Right ventricle myocardium inferior (tissue), 1 donor: ENCODE results near the gene ASB2. TPM values are rescaled to one million over a fixed set of nuclear protein-coding genes. Genes with fewer than 3 reads are reported as not detected.

ENCODE experiments used
- ATAC-seq: fragments of 200-7000 bp; cut with Tn5 transposase; one replicate; pipeline ENCODE4 v1.9.1; 2020; ENCODE audit warnings: mild to moderate bottlenecking, moderate library complexity
- DNase-seq: peaks from one replicate; pipeline ENCODE4 v3.0.0; 2021; ENCODE audit errors: missing footprints
- intact Hi-C: fragments of 100-400 bp; cut with DNase I; formaldehyde crosslinking; loops from one replicate; pipeline ENCODE4 v1.11.0; 2022
- total RNA-seq: library from RNA; stranded (reverse); fragmentation: NEBNext Ultra II Directional; extraction: Animal tissue kit (Norgen Biotek cat#: 25700); gene quantifications from one replicate; pipeline ENCODE4 v1.2.1, GENCODE V29; 2021
- donor health status: DM: no; HTN: yes; CAD: no; lungs with severe emphysema.

ASB2 gene
- total RNA-seq, 1 donor from 2014 or later = 294 TPM

- DNase-seq (no peak), ATAC-seq (peak; percentile 27)
- intact Hi-C loops = no loop called here
Measured at GRCh38 chr14:93969082-93969828, 7.1 kb downstream of the ASB2 start.

- intact Hi-C loops = no loop called here
- ATAC-seq (no peak), DNase-seq (no peak)
Measured at GRCh38 chr14:93967637-93968250, 8.6 kb downstream of the ASB2 start.

- intact Hi-C loops = no loop called here
- DNase-seq (no peak), ATAC-seq (no peak)
Measured at GRCh38 chr14:93965946-93966474, 10.4 kb downstream of the ASB2 start.

GRCh38 chr14:93965287-93965821 lies 11.0 kb downstream of the ASB2 start:
- intact Hi-C loops = no loop called here
- no peak for ATAC-seq
- DNase-seq = no peak

GRCh38 chr14:93964820-93965286 lies 11.5 kb downstream of the ASB2 start:
- ATAC-seq (no peak), DNase-seq (no peak)
- intact Hi-C loops = no loop called here

- intact Hi-C loops = no loop called here
- no peak for ATAC-seq
- DNase-seq = no peak
Measured at GRCh38 chr14:93964281-93964680, 12.1 kb downstream of the ASB2 start.

GRCh38 chr14:93963692-93964091 lies 12.7 kb downstream of the ASB2 start:
- ATAC-seq (no peak), DNase-seq (no peak)
- intact Hi-C loops = no loop called here

- ATAC-seq = no peak
- intact Hi-C loops = no loop called here
- DNase-seq = no peak
Measured at GRCh38 chr14:93962701-93963601, 13.4 kb downstream of the ASB2 start.

- ATAC-seq = no peak
- intact Hi-C loops = no loop called here
- DNase-seq = no peak
Measured at GRCh38 chr14:93961620-93962019, 14.8 kb downstream of the ASB2 start.

- intact Hi-C loops = no loop called here
- ATAC-seq (no peak), DNase-seq (no peak)
Measured at GRCh38 chr14:93960774-93961438, 15.5 kb downstream of the ASB2 start.

GRCh38 chr14:93960108-93960475 lies 16.3 kb downstream of the ASB2 start:
- intact Hi-C loops = no loop called here
- ATAC-seq (no peak), DNase-seq (no peak)

- ATAC-seq (no peak), DNase-seq (peak; percentile 67)
- intact Hi-C loops = loop anchor here (5.0 kb wide), 1 partner anchor 38 kb away; the partner anchor contains the start of gene CCDC197
Measured at GRCh38 chr14:93959239-93960107, 16.9 kb downstream of the ASB2 start.

GRCh38 chr14:93958567-93959238 lies 17.7 kb downstream of the ASB2 start:
- intact Hi-C loops = loop anchor here (5.0 kb wide), 1 partner anchor 39 kb away; the partner anchor contains the start of gene CCDC197
- ATAC-seq = no peak
- DNase-seq = no peak

- intact Hi-C loops = loop anchor here (5.0 kb wide), 1 partner anchor 39 kb away; the partner anchor contains the start of gene CCDC197
- ATAC-seq (no peak), DNase-seq (no peak)
Measured at GRCh38 chr14:93957751-93958566, 18.4 kb downstream of the ASB2 start.

- intact Hi-C loops = loop anchor here (5.0 kb wide), 1 partner anchor 40 kb away; the partner anchor contains the start of gene CCDC197
- ATAC-seq (peak; percentile 1), DNase-seq (no peak)
Measured at GRCh38 chr14:93957333-93957710, 19.0 kb downstream of the ASB2 start.
